ENCODE results near the gene NEK1. TPM values are rescaled to one million over a fixed set of nuclear protein-coding genes. Genes with fewer than 3 reads are reported as not detected.

The NEK1 gene
- total and polyA plus RNA-seq, 2 of the 4 experiments (the other 2 are of a cell fraction): 3.3 to 3.9 TPM

DNA sequence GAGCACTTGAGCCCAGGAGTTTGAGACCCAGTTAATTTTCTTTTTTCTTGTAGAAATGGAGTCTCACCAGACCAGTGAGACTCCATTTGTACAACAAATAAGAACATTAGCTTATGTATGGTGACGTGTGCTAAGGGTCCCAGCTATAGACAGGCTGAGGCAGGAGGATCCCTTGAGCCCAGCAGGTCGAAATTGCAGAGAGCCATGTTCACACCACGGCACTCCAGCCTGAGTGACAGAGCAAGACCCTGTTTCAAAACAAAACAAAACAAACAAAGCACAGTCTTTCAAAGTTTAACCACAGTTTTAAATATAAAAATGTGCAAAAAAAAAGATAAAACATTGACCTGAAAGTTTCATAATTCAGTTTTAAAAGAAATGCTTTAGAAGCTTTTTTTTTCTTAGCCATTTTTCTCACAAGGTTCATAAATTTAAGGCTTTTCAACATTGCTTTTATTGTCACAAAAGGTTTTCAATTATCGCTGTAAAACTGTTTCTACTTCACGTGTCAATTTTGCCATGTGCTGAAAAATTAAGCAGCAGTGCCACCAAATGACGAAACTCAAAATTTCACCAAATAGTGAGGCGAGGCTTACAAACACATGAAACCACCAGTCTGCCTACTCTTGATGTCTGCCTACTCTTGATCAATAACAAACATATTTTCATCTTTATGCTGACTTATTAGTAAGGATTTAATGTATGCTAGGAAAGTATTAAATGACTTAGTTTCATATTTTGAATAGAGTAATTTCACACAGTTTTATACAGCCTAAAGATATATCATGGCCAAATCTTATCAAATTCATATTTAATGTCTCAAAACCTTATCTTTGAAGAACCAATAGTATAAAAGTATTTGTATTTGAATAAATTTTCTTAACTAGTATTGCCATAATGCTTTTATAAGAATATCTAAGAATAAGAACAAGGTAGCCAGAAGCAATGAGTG is 126.3 kb downstream of the NEK1 start (continued):
- no peak for TF ChIP-seq CEBPB (IDR thresholded peaks at IDR 0.05; ENCODE audit: low read depth, low read length)
- TF ChIP-seq CHD1 (IDR thresholded peaks at IDR 0.05; ENCODE audit: low read depth, low read length): no peak
- no peak for TF ChIP-seq MAZ (IDR thresholded peaks at IDR 0.05; ENCODE audit: borderline replicate concordance, low read depth, low read length)
- TF ChIP-seq BHLHE40 (IDR thresholded peaks at IDR 0.05; ENCODE audit: low read depth, low read length): peak; percentile 25; the same call in 1 of the 2 replicates

DNA sequence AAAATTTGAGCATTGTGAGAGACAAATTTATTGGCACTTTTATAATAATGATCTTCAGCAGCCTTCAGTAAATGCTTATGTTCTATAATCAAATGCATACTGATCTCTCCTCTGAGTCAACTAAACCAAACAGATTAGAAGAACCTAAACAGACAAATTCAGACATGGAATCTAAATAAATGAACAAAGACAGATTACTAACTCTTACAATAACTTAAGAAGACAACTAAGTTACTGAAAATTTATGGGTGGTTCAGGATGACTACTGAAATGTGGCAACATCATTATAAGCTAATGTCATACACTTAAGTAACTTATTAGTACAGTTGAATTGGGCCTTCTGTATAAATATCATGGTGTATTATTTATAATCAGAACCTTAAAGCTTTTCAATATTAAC is 127.3 kb downstream of the NEK1 start:
- DNase-seq (peak; percentile 63), ATAC-seq (ENCODE audit: low read depth) (peak; percentile 66)
- no peak overlapping the region for H4K8ac ChIP-seq (ENCODE audit: low read depth in 2 of 2, low read length in 2 of 2)
- no peak for TF ChIP-seq NFE2L2 (IDR thresholded peaks at IDR 0.05; ENCODE audit: low read depth, low read length)
- TF ChIP-seq CEBPB (IDR thresholded peaks at IDR 0.05; ENCODE audit: low read depth, low read length): peak; percentile 79
- 0 out of 2 replicates have a peak, but pooled peaks have one; percentile 16 for TF ChIP-seq SMC3 (IDR thresholded peaks at IDR 0.05; ENCODE audit: low read depth, low read length)
- H4K5ac ChIP-seq (ENCODE audit: low read depth, low read length): no peak overlapping the region
- H3K9me3 ChIP-seq (ENCODE audit: control insufficient read depth, insufficient read depth, low read length): no peaks in the 10 kb centered on the region; the same call in 1 of the 2 replicates
- no peak overlapping the region for H2AK9ac ChIP-seq (replicated peaks; ENCODE audit: low read depth, low read length, poor library complexity)
- H2BK20ac ChIP-seq (ENCODE audit: low read depth, low read length): no peak overlapping the region
- H3K79me1 ChIP-seq (ENCODE audit: low read depth in 1 of 2, low read length in 2 of 2): peaks cover 0 to 3% of the 10 kb centered on the region in 2 experiments; a peak in 1 of 4 replicates
- no peak overlapping the region for H3K18ac ChIP-seq (ENCODE audit: low read depth, low read length)
- H3K9me1 ChIP-seq (ENCODE audit: insufficient read depth, low read length): peaks cover 10% of the 10 kb centered on the region
- ChIA-PET CTCF (interaction anchor here (0.8 to 1.8 kb wide), 4 partner anchors 122 to 486 kb away, joined by 3 to 6 read pairs (median 4); no protein-coding TSS in a partner anchor), POLR2A (ENCODE audit: unreplicated experiment) (no interaction called here)
- H4K91ac ChIP-seq (ENCODE audit: insufficient read depth, low read depth, low read length): no peak overlapping the region
- intact Hi-C loops (cut with micrococcal nuclease): loop anchor here (5.0 kb wide), 1 partner anchor 478 kb away; no protein-coding TSS in a partner anchor
- H2BK15ac ChIP-seq (ENCODE audit: low read depth, low read length): no peak overlapping the region
- peaks cover 3% of the 10 kb centered on the region for H3K4me1 ChIP-seq (ENCODE audit: control insufficient read depth, insufficient read depth, low read length)
- in situ Hi-C loops (cut with MboI; ENCODE audit: low sequenced_read_pairs): loop anchor here (5.0 to 25.0 kb wide), 4 partner anchors 220 to 1298 kb away; partner anchors contain the start of gene CBR4
- no peak overlapping the region for H2AFZ ChIP-seq (replicated peaks; ENCODE audit: low read length, poor library complexity)
- H3K4me3 ChIP-seq (ENCODE audit: insufficient read depth, low read depth, low read length): no peak overlapping the region
- no peak overlapping the region for H3K14ac ChIP-seq (replicated peaks; ENCODE audit: low read depth, low read length)
- no peaks in the 10 kb centered on the region for H3K36me3 ChIP-seq (ENCODE audit: control insufficient read depth, insufficient read depth, low read length)
- H3K56ac ChIP-seq (ENCODE audit: extremely low read depth, insufficient read depth, low read length): no peak overlapping the region
- no peak overlapping the region for H3K9ac ChIP-seq (ENCODE audit: low read depth, low read length)
- dilution Hi-C loops (cut with HindIII; ENCODE audit: low sequenced_read_pairs, unreplicated experiment): no loop called here
- no peak overlapping the region for H2BK120ac ChIP-seq (ENCODE audit: low read depth, low read length)
- H4K20me1 ChIP-seq (ENCODE audit: insufficient read depth, low read length): no peaks in the 10 kb centered on the region
- no peak overlapping the region for H3K23ac ChIP-seq (ENCODE audit: low read depth, low read length)
- no peak overlapping the region; the same call in 1 of the 2 replicates for H3K4me2 ChIP-seq (ENCODE audit: low read depth, low read length)
- no peak overlapping the region for H3K4ac ChIP-seq (ENCODE audit: low read depth, low read length)
- BruUV-seq (replicated peaks): no TSS peak
- no peak overlapping the region for H2BK5ac ChIP-seq (ENCODE audit: low read depth, low read length, poor library complexity, severe bottlenecking)
- H2AK5ac ChIP-seq (ENCODE audit: low read depth, low read length): no peak overlapping the region
- H3K27ac ChIP-seq (ENCODE audit: insufficient read depth, low read length): no peak overlapping the region
- H3K27me3 ChIP-seq (ENCODE audit: control insufficient read depth, insufficient read depth, low read length): no peaks in the 10 kb centered on the region

Data from IMR-90 (cell line).